Measurements from ENCODE around the gene NOMO2.
"Not testable (repeated sequence)": the region's sequence is repeated elsewhere in the genome, so short reads cannot be mapped to it uniquely, and the experiment has no call there.

DNA sequence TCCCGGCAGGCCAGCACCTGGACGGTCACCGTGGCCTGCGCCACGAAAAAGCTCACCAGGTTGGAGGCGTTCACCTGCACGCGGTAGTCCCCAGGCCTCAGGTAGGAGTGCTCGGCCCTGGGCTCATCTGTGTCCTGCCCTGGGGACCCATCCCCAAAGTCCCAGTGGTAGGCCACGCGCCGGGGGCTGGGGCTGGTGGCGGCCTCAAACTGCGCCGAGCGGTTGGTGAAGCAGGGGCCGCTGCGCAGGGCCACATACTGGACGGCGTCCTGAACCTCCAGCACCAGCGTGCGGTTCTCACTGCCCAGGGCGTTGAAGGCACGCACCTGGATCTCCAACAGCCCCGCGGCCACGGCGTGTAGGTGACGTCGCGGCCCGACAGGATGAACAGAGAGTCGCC, 176.6 kb downstream of the NOMO2 start:
- TF ChIP-seq, protein P1, sequence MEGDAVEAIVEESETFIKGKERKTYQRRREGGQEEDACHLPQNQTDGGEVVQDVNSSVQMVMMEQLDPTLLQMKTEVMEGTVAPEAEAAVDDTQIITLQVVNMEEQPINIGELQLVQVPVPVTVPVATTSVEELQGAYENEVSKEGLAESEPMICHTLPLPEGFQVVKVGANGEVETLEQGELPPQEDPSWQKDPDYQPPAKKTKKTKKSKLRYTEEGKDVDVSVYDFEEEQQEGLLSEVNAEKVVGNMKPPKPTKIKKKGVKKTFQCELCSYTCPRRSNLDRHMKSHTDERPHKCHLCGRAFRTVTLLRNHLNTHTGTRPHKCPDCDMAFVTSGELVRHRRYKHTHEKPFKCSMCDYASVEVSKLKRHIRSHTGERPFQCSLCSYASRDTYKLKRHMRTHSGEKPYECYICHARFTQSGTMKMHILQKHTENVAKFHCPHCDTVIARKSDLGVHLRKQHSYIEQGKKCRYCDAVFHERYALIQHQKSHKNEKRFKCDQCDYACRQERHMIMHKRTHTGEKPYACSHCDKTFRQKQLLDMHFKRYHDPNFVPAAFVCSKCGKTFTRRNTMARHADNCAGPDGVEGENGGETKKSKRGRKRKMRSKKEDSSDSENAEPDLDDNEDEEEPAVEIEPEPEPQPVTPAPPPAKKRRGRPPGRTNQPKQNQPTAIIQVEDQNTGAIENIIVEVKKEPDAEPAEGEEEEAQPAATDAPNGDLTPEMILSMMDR (IDR thresholded peaks at IDR 0.05 in 8 of 11, conservative IDR thresholded peaks at IDR 0.05 in 3 of 11): not testable (repeated sequence)
- TF ChIP-seq POLR2A (IDR thresholded peaks at IDR 0.05): not testable (repeated sequence)
